GM20431 (cell line): ENCODE results near the gene POLR1D.

Experiments used
- in situ Hi-C: fragments of 300-500 bp; cut with MseI, MboI; formaldehyde crosslinking; loops from one replicate; pipeline ENCODE4 v1.15.0; 2020; ENCODE audit warnings: low sequenced_read_pairs; ENCODE audit not compliant: unreplicated experiment

Gene POLR1D

GRCh38 chr13:27666951-27667350 is 45.3 kb downstream of the POLR1D start:
- in situ Hi-C loops, result no loop called here

- in situ Hi-C loops, result no loop called here
These were observed 46.3 kb downstream of the POLR1D start for GRCh38 chr13:27667946-27668345.

- in situ Hi-C loops, result no loop called here
These were observed 49.2 kb downstream of the POLR1D start for GRCh38 chr13:27670861-27671260.

- in situ Hi-C loops, result no loop called here
These were observed 50.3 kb downstream of the POLR1D start for GRCh38 chr13:27672025-27672424.
